H1 (cell line): Measurements from ENCODE around the gene C1orf21. TPM values are rescaled to one million over a fixed set of nuclear protein-coding genes. Genes with fewer than 3 reads are reported as not detected.

Source experiments
- CTCF ChIA-PET: fragments of 300-600 bp; sonication (Branson Sonifier 250); formaldehyde crosslinking; loops from one replicate; lab custom pipeline; 2021; ENCODE audit not compliant: partially characterized antibody; lab: Charles Lee
- POLR2A ChIA-PET: fragments of 300-600 bp; sonication (Branson Sonifier 250); formaldehyde crosslinking; loops from one replicate; lab custom pipeline; 2021; ENCODE audit warnings: inconsistent platforms; ENCODE audit not compliant: partially characterized antibody; lab: Charles Lee
- DNase-seq, 2 experiments: peaks; one replicate each; pipeline versions ENCODE4 v3.0.0 to v3.0.0-alpha.2; 2010 to 2022; ENCODE audit warnings: low spot score in 2 of 2, low read depth in 1 of 2, mixed read lengths in 1 of 2
- FAIRE-seq: peaks from 2 replicates; lab custom pipeline; 2011; peaks lifted over from hg19 to GRCh38; lab: Jason Lieb, UNC
- H2AFZ ChIP-seq: 2 replicates; pipeline ENCODE4 v1.8.1; 2012; ENCODE audit warnings: low read length, inconsistent platforms
- H2AK5ac ChIP-seq: 2 replicates; pipeline ENCODE4 v1.6.1; 2013; ENCODE audit warnings: low read depth, low read length
- H2BK120ac ChIP-seq: replicated peaks from 2 replicates; pipeline ENCODE3; 2013; ENCODE audit warnings: low read depth, low read length, inconsistent platforms
- H2BK12ac ChIP-seq: 2 replicates; pipeline ENCODE4 v1.6.1; 2013; ENCODE audit warnings: low read depth, low read length
- H2BK15ac ChIP-seq: 2 replicates; pipeline ENCODE4 v1.6.1; 2013; ENCODE audit warnings: low read length
- H2BK20ac ChIP-seq: 2 replicates; pipeline ENCODE4 v1.6.1; 2013; ENCODE audit warnings: low read length
- H2BK5ac ChIP-seq: 2 replicates; pipeline ENCODE4 v1.6.1; 2013; ENCODE audit warnings: low read depth, low read length
- H3K14ac ChIP-seq: 2 replicates; pipeline ENCODE4 v1.6.1; 2013; ENCODE audit warnings: inconsistent platforms; ENCODE audit not compliant: insufficient read length
- H3K18ac ChIP-seq: 2 replicates; pipeline ENCODE4 v1.6.1; 2013; ENCODE audit warnings: low read length; ENCODE audit errors: extremely low read depth
- H3K23ac ChIP-seq: 2 replicates; pipeline ENCODE4 v1.6.1; 2013; ENCODE audit warnings: inconsistent platforms; ENCODE audit not compliant: insufficient read length
- H3K23me2 ChIP-seq: 2 replicates; pipeline ENCODE4 v1.6.1; 2013; ENCODE audit warnings: low read depth, low read length
- H3K27ac ChIP-seq: 2 replicates; pipeline ENCODE4 v1.6.1; 2011; ENCODE audit warnings: low read depth, low read length, inconsistent platforms
- H3K27me3 ChIP-seq, 4 experiments: replicated peaks in 1 of 4; 1 replicate in 1 of 4; 2 replicates in 3 of 4; pipeline versions ENCODE4 v1.6.1 to v1.8.1; 2011 to 2013; ENCODE audit warnings: low read length in 3 of 4, mild to moderate bottlenecking in 3 of 4, inconsistent platforms in 2 of 4, mixed read lengths in 2 of 4, moderate library complexity in 1 of 4; ENCODE audit not compliant: control insufficient read depth in 3 of 4, insufficient read depth in 3 of 4; ENCODE audit errors: extremely low read depth in 1 of 4
- H3K36me3 ChIP-seq, 4 experiments: 2 replicates each; pipeline versions ENCODE4 v1.6.1 to v1.8.1; 2011 to 2013; ENCODE audit warnings: mild to moderate bottlenecking in 4 of 4, low read length in 3 of 4, moderate library complexity in 2 of 4, control low read depth in 1 of 4, inconsistent platforms in 1 of 4; ENCODE audit not compliant: insufficient read depth in 4 of 4, control insufficient read depth in 2 of 4
- H3K4ac ChIP-seq: replicated peaks from 2 replicates; pipeline ENCODE3; 2013; ENCODE audit warnings: low read length, low read depth, mixed read lengths, inconsistent platforms; ENCODE audit not compliant: insufficient read length
- H3K4me1 ChIP-seq, 4 experiments: replicated peaks in 1 of 4; 1 replicate in 1 of 4; 2 replicates in 3 of 4; pipeline versions ENCODE4 v1.6.1 to v1.8.1; 2011 to 2013; ENCODE audit warnings: low read length in 3 of 4, inconsistent platforms in 2 of 4, mixed read lengths in 1 of 4; ENCODE audit not compliant: insufficient read depth in 4 of 4, control insufficient read depth in 3 of 4
- H3K4me2 ChIP-seq, 2 experiments: 2 replicates each; pipeline versions ENCODE4 v1.6.1 to v1.8.1; 2011 to 2013; ENCODE audit warnings: low read depth in 2 of 2, low read length in 2 of 2, control low read depth in 1 of 2, inconsistent platforms in 1 of 2, mild to moderate bottlenecking in 1 of 2; ENCODE audit not compliant: insufficient read depth in 1 of 2
- H3K4me3 ChIP-seq, 4 experiments: fragments of 200-600, 300-600 bp in 1 of 4; sonication (generic), shearing (Covaris generic), sonication (Bioruptor Twin) in 1 of 4; 2 replicates each; pipeline versions ENCODE4 v1.5.1 to v1.8.1; 2011 to 2016; ENCODE audit warnings: low read length in 4 of 4, low read depth in 3 of 4, control low read depth in 2 of 4, inconsistent platforms in 2 of 4, mild to moderate bottlenecking in 2 of 4, mixed read lengths in 1 of 4, moderate library complexity in 1 of 4; ENCODE audit not compliant: insufficient read depth in 2 of 4; ENCODE audit errors: extremely low read depth in 1 of 4
- H3K56ac ChIP-seq: replicated peaks from 2 replicates; pipeline ENCODE3; 2013; ENCODE audit warnings: low read depth, mild to moderate bottlenecking, mixed read lengths, low read length, inconsistent platforms; ENCODE audit not compliant: insufficient read length
- H3K79me1 ChIP-seq: 2 replicates; pipeline ENCODE4 v1.6.1; 2013; ENCODE audit warnings: low read depth, low read length, control low read depth
- H3K79me2 ChIP-seq, 2 experiments: 2 replicates each; pipeline versions ENCODE4 v1.6.1 to v1.8.1; 2012 to 2013; ENCODE audit warnings: low read length in 2 of 2, mild to moderate bottlenecking in 2 of 2, inconsistent platforms in 1 of 2; ENCODE audit not compliant: insufficient read depth in 2 of 2, control insufficient read depth in 1 of 2
- H3K9ac ChIP-seq, 4 experiments: replicated peaks in 1 of 4; 1 replicate in 1 of 4; 2 replicates in 3 of 4; pipeline versions ENCODE4 v1.6.1 to v1.8.1; 2011 to 2013; ENCODE audit warnings: low read depth in 3 of 4, low read length in 3 of 4, control low read depth in 2 of 4, mild to moderate bottlenecking in 2 of 4, moderate library complexity in 2 of 4, inconsistent platforms in 1 of 4; ENCODE audit errors: extremely low read depth in 1 of 4
- H3K9me3 ChIP-seq, 2 experiments: 2 replicates each; pipeline versions ENCODE4 v1.6.1 to v1.8.1; 2012 to 2013; ENCODE audit warnings: mild to moderate bottlenecking in 2 of 2, moderate library complexity in 2 of 2, control low read depth in 1 of 2, inconsistent platforms in 1 of 2, low read depth in 1 of 2, low read length in 1 of 2, mixed read lengths in 1 of 2; ENCODE audit not compliant: insufficient read depth in 2 of 2
- H4K20me1 ChIP-seq, 2 experiments: replicated peaks in 1 of 2; 2 replicates each; pipeline versions ENCODE3 to v1.8.1; 2011 to 2013; ENCODE audit warnings: inconsistent platforms in 2 of 2, low read length in 2 of 2, mild to moderate bottlenecking in 1 of 2; ENCODE audit not compliant: insufficient read depth in 2 of 2, control insufficient read depth in 1 of 2
- H4K5ac ChIP-seq: 2 replicates; pipeline ENCODE4 v1.6.1; 2013; ENCODE audit warnings: low read length, low read depth, mixed read lengths, inconsistent platforms; ENCODE audit not compliant: insufficient read length
- H4K8ac ChIP-seq: 2 replicates; pipeline ENCODE4 v1.8.0; 2013; ENCODE audit warnings: mild to moderate bottlenecking, moderate library complexity, low read length, inconsistent platforms; ENCODE audit not compliant: insufficient read depth; ENCODE audit errors: extremely low read depth
- H4K91ac ChIP-seq: replicated peaks from 2 replicates; pipeline ENCODE3; 2013; ENCODE audit warnings: low read length, mixed read lengths, inconsistent platforms; ENCODE audit not compliant: insufficient read length
- BACH1 ChIP-seq: IDR thresholded peaks from 2 replicates; pipeline ENCODE4 v1.6.1; 2012; ENCODE audit warnings: low read length, improper control_type of control experiment
- BRCA1 ChIP-seq: IDR thresholded peaks from 2 replicates; pipeline ENCODE4 v1.6.1; 2012; ENCODE audit warnings: low read depth, low read length, improper control_type of control experiment
- E2F6 ChIP-seq: IDR thresholded peaks from 2 replicates; pipeline ENCODE4 v1.6.1; 2012; ENCODE audit warnings: inconsistent platforms
- EP300 ChIP-seq, 2 experiments: IDR thresholded peaks; 1 replicate in 1 of 2; 2 replicates in 1 of 2; pipeline ENCODE4 v1.6.1; 2011 to 2012; ENCODE audit warnings: low read depth in 2 of 2, low read length in 2 of 2, mild to moderate bottlenecking in 2 of 2, borderline replicate concordance in 1 of 2, inconsistent platforms in 1 of 2, moderate library complexity in 1 of 2
- EZH2 ChIP-seq: fragments of 200-600 bp; sonication (generic); IDR thresholded peaks from 2 replicates; pipeline ENCODE4 v1.7.1; 2012; ENCODE audit warnings: low read depth, mild to moderate bottlenecking, moderate library complexity, low read length, inconsistent platforms; ENCODE audit not compliant: severe bottlenecking
- JUN ChIP-seq: IDR thresholded peaks from 2 replicates; pipeline ENCODE4 v1.6.1; 2011; ENCODE audit warnings: low read depth, mild to moderate bottlenecking, improper control_type of control experiment, low read length
- KDM4A ChIP-seq: IDR thresholded peaks from one replicate; pipeline ENCODE4 v1.7.1; 2012; ENCODE audit warnings: low read depth, mild to moderate bottlenecking, moderate library complexity, low read length, inconsistent platforms; ENCODE audit not compliant: severe bottlenecking
- PHF8 ChIP-seq: fragments of 200-600 bp; sonication (generic); conservative IDR thresholded peaks from 2 replicates; pipeline ENCODE4 v1.7.1; 2012; ENCODE audit warnings: low read depth, mild to moderate bottlenecking, inconsistent platforms, low read length, moderate library complexity
- SAP30 ChIP-seq: fragments of 300-600 bp; sonication (generic); IDR thresholded peaks from 2 replicates; pipeline ENCODE4 v1.7.1; 2012; ENCODE audit warnings: low read length, moderate library complexity, mild to moderate bottlenecking, inconsistent platforms; ENCODE audit not compliant: insufficient read depth, insufficient replicate concordance
- SIN3A ChIP-seq, 2 experiments: IDR thresholded peaks in 1 of 2; conservative IDR thresholded peaks in 1 of 2; 2 replicates each; pipeline ENCODE4 v1.6.1; 2011 to 2012; ENCODE audit warnings: low read length in 2 of 2, improper control_type of control experiment in 1 of 2, low read depth in 1 of 2, mild to moderate bottlenecking in 1 of 2
- SIX5 ChIP-seq: IDR thresholded peaks from 2 replicates; pipeline ENCODE4 v1.6.1; 2011; ENCODE audit warnings: mild to moderate bottlenecking, low read depth, low read length
- TAF1 ChIP-seq: IDR thresholded peaks from 2 replicates; pipeline ENCODE4 v1.6.1; 2011; ENCODE audit warnings: mild to moderate bottlenecking, low read depth, low read length
- TAF7 ChIP-seq: optimal IDR thresholded peaks from 2 replicates; pipeline ENCODE3; 2011; ENCODE audit warnings: low read depth, mild to moderate bottlenecking, inconsistent platforms, low read length, moderate library complexity, borderline replicate concordance
- WGBS, 2 experiments: shearing (Covaris generic) in 1 of 2; methylation state at CpG; one replicate each; pipeline versions ENCODE4 v1.1.6 to v1.1.7; 2013 to 2015; ENCODE audit warnings: low lambda C conversion rate in 2 of 2, mixed read lengths in 2 of 2, inconsistent platforms in 1 of 2, low coverage in 1 of 2, missing lambda C conversion rate in 1 of 2; ENCODE audit not compliant: insufficient replicate concordance in 2 of 2, insufficient coverage in 1 of 2, insufficient read length in 1 of 2; ENCODE audit errors: extremely low coverage in 1 of 2, missing lambda C conversion rate in 1 of 2; 5-methylcytosine and 5-hydroxymethylcytosine counted together
- polyA plus RNA-seq, 7 experiments: library from polyadenylated mRNA; depleted of rRNA in 3 of 7; stranded (reverse) in 5 of 7; unstranded in 2 of 7; fragments of >200 nt in 5 of 7; fragments of 200-250 nt in 2 of 7; gene quantifications; 1 replicate in 5 of 7; 2 replicates in 1 of 7; 4 replicates in 1 of 7; pipeline versions ENCODE4 v1.2.1 to v1.2.3, GENCODE V29; 2011 to 2013; ENCODE audit warnings: missing spikeins in 2 of 7, mixed read lengths in 2 of 7
- total RNA-seq: library from RNA; stranded (reverse); fragmentation: NEBNext Ultra II Directional; extraction: Animal tissue kit (Norgen Biotek cat#: 25700); gene quantifications from 2 replicates; pipeline ENCODE4 v1.2.1, GENCODE V29; 2021

C1orf21 gene
- total and polyA plus RNA-seq, 2 of the 8 experiments (the other 6 are each of a cell fraction or from before 2014, with no cell fraction given), result 16.6 to 51.0 TPM

- H3K4ac ChIP-seq, result no peak overlapping the region
- no peak overlapping the region for H4K91ac ChIP-seq
- no peak overlapping the region for H2BK12ac ChIP-seq
- H3K9ac ChIP-seq, result no peak overlapping the region
- H3K27ac ChIP-seq, result no peak overlapping the region
- ChIA-PET POLR2A (no interaction called here), CTCF (no interaction called here)
- H3K79me2 ChIP-seq, result peaks cover 0 to 77% of the 10 kb centered on the region in 2 experiments; a peak in 3 of 4 replicates
- H3K14ac ChIP-seq, result no peak overlapping the region
- 83% methylated on average over 3 of the region's 3 CpGs; no CpG with 5 or more reads in 1 of the 2 experiments for WGBS, 2 experiments
- H4K20me1 ChIP-seq, result no peaks in the 10 kb centered on the region
- no peak overlapping the region for H4K8ac ChIP-seq
- H3K27me3 ChIP-seq, result no peaks in the 10 kb centered on the region
- peaks cover 3% of the 10 kb centered on the region; the same call in 1 of the 2 replicates for H3K79me1 ChIP-seq
- H2BK120ac ChIP-seq, result no peak overlapping the region
- H3K4me2 ChIP-seq, result no peak overlapping the region
- DNase-seq, result no peak
- H3K23me2 ChIP-seq, result no peaks in the 10 kb centered on the region
- H3K4me3 ChIP-seq, result no peak overlapping the region
- no peak for FAIRE-seq
- H2BK20ac ChIP-seq, result no peak overlapping the region
- no peaks in the 10 kb centered on the region for H3K9me3 ChIP-seq
- H4K5ac ChIP-seq, result no peak overlapping the region
- H3K4me1 ChIP-seq, result peaks cover 0 to 17% (median 9%) of the 10 kb centered on the region in 4 experiments; a peak in 6 of 7 replicates
- H3K56ac ChIP-seq, result no peak overlapping the region
- no peak overlapping the region for H3K23ac ChIP-seq
- H2AFZ ChIP-seq, result no peak overlapping the region
- H3K18ac ChIP-seq, result peak overlapping the region; percentile 78; the same call in 1 of the 2 replicates
- H2AK5ac ChIP-seq, result no peak overlapping the region
- H2BK5ac ChIP-seq, result no peak overlapping the region; the same call in 1 of the 2 replicates
- no peak overlapping the region for H2BK15ac ChIP-seq
- 0 out of 8 replicates have a peak, but pooled peaks cover 0 to 2% (median 0%) of the 10 kb centered on the region in 4 experiments for H3K36me3 ChIP-seq
- no peak for TF ChIP-seq TAF1
- TF ChIP-seq KDM4A, result no peak
- TF ChIP-seq TAF7, result no peak
- no peak for TF ChIP-seq SIX5
- TF ChIP-seq BRCA1, result no peak
- TF ChIP-seq BACH1, result no peak
- TF ChIP-seq EP300 (IDR thresholded peaks at IDR 0.05; ENCODE audit: borderline replicate concordance in 1 of 2, low read depth in 2 of 2, low read length in 2 of 2), result no peak
- TF ChIP-seq E2F6, result no peak
- TF ChIP-seq PHF8, result no peak
- no peak for TF ChIP-seq SAP30
- TF ChIP-seq EZH2, result no peak
- no peak for TF ChIP-seq SIN3A (conservative IDR thresholded peaks at IDR 0.05 in 1 of 2, IDR thresholded peaks at IDR 0.05 in 1 of 2; ENCODE audit: low read depth in 1 of 2, low read length in 2 of 2)
- no peak for TF ChIP-seq JUN
Measured at GRCh38 chr1:184489908-184490307, 103.1 kb downstream of the C1orf21 start.
